Cardiac muscle cell (in vitro differentiated cells and primary cell): ENCODE measurements around the gene NUTM1. TPM values are rescaled to one million over a fixed set of nuclear protein-coding genes. Genes with fewer than 3 reads are reported as not detected.

ENCODE experiments used
- DNase-seq, 2 donors: peaks; one replicate each; pipeline versions ENCODE4 v3.0.0 to v3.0.0-alpha.2; 2010 to 2017; ENCODE audit warnings: low read depth in 1 of 2, low spot score in 1 of 2
- H3K27ac ChIP-seq: fragments of 200-600 bp; sonication (generic); 2 replicates; pipeline ENCODE4 v1.5.1; 2016
- H3K27me3 ChIP-seq: fragments of 200-600 bp; sonication (generic); 2 replicates; pipeline ENCODE4 v1.6.0; 2016; ENCODE audit warnings: control low read depth
- H3K36me3 ChIP-seq: fragments of 200-600 bp; sonication (generic); 2 replicates; pipeline ENCODE4 v1.5.1; 2016; ENCODE audit warnings: control low read depth
- H3K4me1 ChIP-seq: fragments of 200-600 bp; sonication (generic); 2 replicates; pipeline ENCODE4 v1.8.1; 2017; ENCODE audit warnings: low read depth, mild to moderate bottlenecking, mixed run types
- H3K4me3 ChIP-seq: fragments of 200-600 bp; sonication (generic); 2 replicates; pipeline ENCODE4 v1.5.1; 2016; ENCODE audit warnings: mild to moderate bottlenecking
- H3K9me3 ChIP-seq: fragments of 200-600 bp; sonication (generic); 2 replicates; pipeline ENCODE4 v1.5.1; 2017; ENCODE audit warnings: low read depth, mild to moderate bottlenecking, control low read depth
- polyA plus RNA-seq: library from polyadenylated mRNA; unstranded; fragments of >200 nt; fragmentation: Nextera tagmentation; extraction: Ambion mirVana; gene quantifications from 2 replicates; pipeline ENCODE4 v1.2.1, GENCODE V29; 2016
- total RNA-seq: library from RNA; depleted of rRNA; stranded (reverse); fragments of >200 nt; gene quantifications from 2 replicates; pipeline ENCODE4 v1.2.3, GENCODE V29; 2016
- TF ChIP-seq, protein P1 (sequence below): IDR thresholded peaks from 2 replicates; pipeline ENCODE4 v1.5.1; 2012; ENCODE audit warnings: low read depth, mild to moderate bottlenecking, low read length

Gene NUTM1
- total and polyA plus RNA-seq, 2 experiments from 2014 or later: 0.15 to 0.32 TPM

DNA sequence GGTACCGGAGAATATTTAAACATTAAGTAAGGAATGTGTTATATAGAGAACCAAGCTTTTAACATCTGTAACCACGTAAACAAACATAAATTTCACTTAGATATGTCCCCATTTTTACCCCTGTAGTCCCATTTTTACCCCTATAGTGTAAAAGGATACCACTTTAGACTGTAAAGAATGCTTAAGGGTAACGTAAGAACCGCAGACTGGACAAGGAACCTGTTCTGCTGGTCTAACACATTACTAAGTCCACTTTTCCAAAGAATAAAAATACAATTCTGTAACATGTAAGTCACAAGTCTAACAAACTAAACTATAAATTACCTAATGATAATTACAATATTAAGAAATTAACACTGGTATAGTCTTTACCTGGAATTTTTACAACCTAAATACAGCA, 8.4 kb upstream of the NUTM1 start:
- TF ChIP-seq, protein P1, sequence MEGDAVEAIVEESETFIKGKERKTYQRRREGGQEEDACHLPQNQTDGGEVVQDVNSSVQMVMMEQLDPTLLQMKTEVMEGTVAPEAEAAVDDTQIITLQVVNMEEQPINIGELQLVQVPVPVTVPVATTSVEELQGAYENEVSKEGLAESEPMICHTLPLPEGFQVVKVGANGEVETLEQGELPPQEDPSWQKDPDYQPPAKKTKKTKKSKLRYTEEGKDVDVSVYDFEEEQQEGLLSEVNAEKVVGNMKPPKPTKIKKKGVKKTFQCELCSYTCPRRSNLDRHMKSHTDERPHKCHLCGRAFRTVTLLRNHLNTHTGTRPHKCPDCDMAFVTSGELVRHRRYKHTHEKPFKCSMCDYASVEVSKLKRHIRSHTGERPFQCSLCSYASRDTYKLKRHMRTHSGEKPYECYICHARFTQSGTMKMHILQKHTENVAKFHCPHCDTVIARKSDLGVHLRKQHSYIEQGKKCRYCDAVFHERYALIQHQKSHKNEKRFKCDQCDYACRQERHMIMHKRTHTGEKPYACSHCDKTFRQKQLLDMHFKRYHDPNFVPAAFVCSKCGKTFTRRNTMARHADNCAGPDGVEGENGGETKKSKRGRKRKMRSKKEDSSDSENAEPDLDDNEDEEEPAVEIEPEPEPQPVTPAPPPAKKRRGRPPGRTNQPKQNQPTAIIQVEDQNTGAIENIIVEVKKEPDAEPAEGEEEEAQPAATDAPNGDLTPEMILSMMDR: no peak
- Histone ChIP-seq H3K36me3 (no peaks in the 10 kb centered on the region), H3K27ac (no peak overlapping the region), H3K27me3 (no peaks in the 10 kb centered on the region), H3K4me1 (peaks cover 36% of the 10 kb centered on the region), H3K4me3 (peak overlapping the region; percentile 20), H3K9me3 (no peaks in the 10 kb centered on the region)
- no peak for DNase-seq

DNA sequence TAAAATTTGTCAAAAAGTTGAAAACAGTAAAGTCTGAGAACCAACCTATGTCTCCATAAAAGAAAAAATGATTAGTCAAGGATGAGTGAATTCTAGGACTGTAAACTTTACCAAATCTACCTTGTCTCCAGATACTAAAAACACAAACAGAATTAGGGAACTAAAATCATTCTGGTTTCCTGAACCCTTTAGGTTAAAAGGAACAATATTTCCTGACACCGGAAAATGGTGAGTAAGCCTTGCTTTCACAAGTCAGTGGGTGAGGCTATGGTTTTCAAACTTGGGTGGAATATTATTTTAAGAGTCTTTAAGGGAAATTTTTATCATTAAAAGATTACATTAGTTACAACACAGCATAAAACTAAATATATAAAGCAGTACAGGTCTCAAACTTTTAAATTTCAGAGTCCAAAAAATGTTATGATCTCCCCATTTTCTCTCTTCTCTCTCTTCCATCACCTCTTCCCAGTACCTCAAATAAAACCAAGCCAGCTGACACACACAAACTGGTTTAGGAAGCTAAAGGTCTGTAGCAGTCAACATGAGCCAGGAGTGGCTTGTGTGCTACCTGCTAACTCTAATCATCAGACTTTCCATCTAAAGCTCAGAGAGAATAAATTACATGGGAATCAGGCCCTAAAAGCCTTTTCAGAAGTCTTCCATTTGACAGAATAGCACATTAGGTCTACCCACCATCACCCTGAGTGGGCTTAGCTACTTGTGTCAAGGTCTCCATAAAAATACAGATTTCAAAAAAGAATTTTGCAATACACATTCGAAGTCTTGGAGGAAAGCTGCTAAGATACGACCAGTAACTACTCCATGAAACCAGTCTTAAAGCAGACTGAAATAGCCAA, 7.7 kb upstream of the NUTM1 start:
- Histone ChIP-seq H3K4me1 (peaks cover 35% of the 10 kb centered on the region), H3K36me3 (no peaks in the 10 kb centered on the region), H3K27ac (no peak overlapping the region), H3K27me3 (no peaks in the 10 kb centered on the region), H3K9me3 (no peaks in the 10 kb centered on the region), H3K4me3 (peak overlapping the region; percentile 20)
- TF ChIP-seq, protein P1: no peak
- DNase-seq: peak in 1 of 2 donors; percentile 29

DNA sequence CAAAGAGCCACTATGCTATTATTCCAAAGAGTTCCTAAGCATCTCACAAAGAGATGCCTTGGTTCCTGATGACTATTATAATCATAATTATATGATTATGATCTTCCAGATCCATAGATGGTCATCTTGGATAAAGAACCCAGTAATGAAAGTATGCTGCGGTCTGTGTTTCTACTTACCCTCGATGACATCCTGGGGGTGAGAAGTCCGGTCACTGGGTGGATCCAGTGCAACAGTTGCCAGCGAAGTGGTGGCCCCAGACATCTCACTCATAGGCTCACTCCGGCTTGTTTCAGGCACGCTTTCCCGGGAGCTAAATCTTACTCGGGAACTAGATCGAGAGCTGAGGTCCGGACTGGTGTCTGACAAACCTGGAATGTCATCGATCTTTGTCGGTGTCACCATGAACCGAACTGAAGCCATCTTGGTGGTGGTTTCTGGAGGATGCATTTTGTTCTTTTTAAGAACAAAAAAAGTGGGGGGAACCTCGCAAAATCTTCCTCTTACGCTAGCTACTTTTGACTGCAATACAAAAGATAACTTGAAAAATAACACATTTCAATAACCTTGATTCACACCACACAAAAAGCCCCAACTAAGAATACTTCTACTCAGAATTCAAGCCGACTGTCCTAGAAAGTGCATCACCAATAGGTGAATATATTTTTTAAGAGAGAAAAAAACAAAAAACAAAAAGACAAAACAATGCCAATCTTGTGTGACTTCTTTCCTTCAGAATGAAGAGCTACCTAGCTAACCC, 6.7 kb upstream of the NUTM1 start:
- Histone ChIP-seq H3K9me3 (no peaks in the 10 kb centered on the region), H3K4me1 (peaks cover 29% of the 10 kb centered on the region), H3K27me3 (no peaks in the 10 kb centered on the region), H3K4me3 (peak overlapping the region; percentile 92), H3K27ac (peak overlapping the region; percentile 93), H3K36me3 (no peaks in the 10 kb centered on the region)
- DNase-seq: no peak
- TF ChIP-seq, protein P1: no peak

DNA sequence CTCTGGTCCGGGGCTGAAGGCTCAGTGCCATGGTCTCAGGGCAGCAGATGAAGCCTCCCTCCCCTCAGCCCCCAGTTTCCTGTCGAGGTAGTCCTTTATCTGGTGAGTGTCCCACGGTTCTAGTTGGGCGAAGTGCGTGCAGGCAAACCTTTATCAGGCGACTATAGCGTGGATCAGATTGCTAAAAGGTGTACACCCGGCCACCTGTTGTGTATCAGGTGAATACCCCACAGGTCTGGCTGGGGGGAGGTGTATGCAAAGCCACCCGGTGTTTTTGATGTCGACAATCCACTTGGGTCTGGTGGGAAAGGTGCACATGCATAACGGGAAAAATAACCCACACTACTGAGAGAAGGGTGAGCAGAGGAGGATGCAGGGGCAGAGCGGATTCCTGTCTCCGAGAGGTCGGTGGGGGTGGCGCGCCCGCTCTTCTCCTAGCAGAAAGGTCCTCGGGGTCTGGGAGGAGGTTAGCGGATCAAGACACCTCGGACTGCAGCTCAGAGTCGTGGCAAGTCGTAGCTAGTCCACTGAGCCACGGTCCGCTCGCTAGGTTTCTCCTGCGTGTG, 6.0 kb upstream of the NUTM1 start:
- Histone ChIP-seq H3K9me3 (no peaks in the 10 kb centered on the region), H3K27ac (peak overlapping the region; percentile 93), H3K36me3 (no peaks in the 10 kb centered on the region), H3K4me1 (peaks cover 23% of the 10 kb centered on the region), H3K4me3 (peak overlapping the region; percentile 92), H3K27me3 (no peaks in the 10 kb centered on the region)
- TF ChIP-seq, protein P1: no peak
- no peak for DNase-seq

DNA sequence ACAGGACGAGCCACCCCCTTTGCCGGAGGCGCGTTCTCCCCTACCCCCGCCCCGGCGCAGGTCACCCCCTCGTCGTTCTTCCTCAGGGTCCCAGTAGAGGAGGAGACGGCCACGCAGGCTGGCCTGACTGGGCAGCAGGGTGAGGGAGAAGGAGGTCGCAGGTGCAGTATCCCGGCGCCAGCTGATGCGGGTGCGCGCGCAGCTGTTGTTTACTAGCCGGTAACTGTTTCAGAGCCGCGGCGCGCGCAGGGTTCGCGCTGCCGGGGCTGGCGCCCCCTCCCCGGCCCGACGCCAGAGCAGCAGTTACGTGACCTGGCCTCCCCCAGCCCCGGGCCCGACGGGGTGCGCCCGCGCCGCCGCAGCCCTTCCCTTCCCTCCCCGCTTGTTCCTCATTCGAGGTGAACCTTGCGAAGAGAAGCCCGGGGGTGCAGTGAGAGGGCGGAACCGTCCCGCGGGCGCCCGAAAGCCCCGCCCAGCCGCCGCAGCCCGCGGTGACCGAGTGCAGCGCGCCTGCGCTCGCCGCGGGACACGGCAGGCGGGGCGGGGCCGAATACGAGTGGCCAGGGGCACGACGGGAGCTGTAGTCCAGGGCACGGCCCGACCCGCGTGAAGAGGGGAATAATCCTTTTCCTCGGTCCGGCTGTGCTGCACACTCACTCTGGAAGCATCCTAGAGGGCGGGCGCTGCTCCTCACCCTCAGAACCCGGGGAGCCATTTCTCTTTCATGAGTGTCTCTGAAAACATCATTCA, 5.4 kb upstream of the NUTM1 start, which contains the start of gene SLC12A6:
SLC12A6 (minus strand) TSS at position 225 of the 750 bp plus-strand sequence. CDS start 1,101 bp downstream, outside the sequence.
- Histone ChIP-seq H3K9me3 (no peaks in the 10 kb centered on the region), H3K4me3 (peak within 1 kb of the TSS; percentile 92), H3K36me3 (no peaks in the 10 kb centered on the region), H3K4me1 (peaks cover 22% of the 10 kb centered on the region), H3K27ac (peak within 1 kb of the TSS; percentile 93), H3K27me3 (no peaks in the 10 kb centered on the region)
- peak; percentile 95 for DNase-seq
- TF ChIP-seq, protein P1: no peak
